Left renal cortex interstitium (tissue), 4 donors: ENCODE results near the gene JARID2. TPM values are rescaled to one million over a fixed set of nuclear protein-coding genes. Genes with fewer than 3 reads are reported as not detected.

Experiments
- DNase-seq, 4 donors: peaks; one replicate each; pipeline ENCODE4 v3.0.0-alpha.2; 2013; ENCODE audit warnings: low read depth in 4 of 4, low spot score in 2 of 4, missing footprints in 1 of 4
- polyA plus RNA-seq, 4 donors: library from polyadenylated mRNA; unstranded; fragments of 120-200 nt; gene quantifications; one replicate each; pipeline ENCODE4 v1.2.1, GENCODE V29; 2013; ENCODE audit not compliant: insufficient read length in 4 of 4

JARID2 gene
- polyA plus RNA-seq, 4 donors: 26.1 to 33.0 (median 28.9) TPM

- no peak for DNase-seq
These were observed 18.0 kb downstream of the JARID2 start for GRCh38 chr6:15263780-15264374.

GRCh38 chr6:15264412-15264811 lies 18.5 kb downstream of the JARID2 start:
- DNase-seq: no peak

GRCh38 chr6:15264902-15265761 lies 19.3 kb downstream of the JARID2 start:
- DNase-seq: no peak

GRCh38 chr6:15265787-15266186 lies 19.9 kb downstream of the JARID2 start:
- no peak for DNase-seq

- DNase-seq: no peak
These were observed 20.6 kb downstream of the JARID2 start for GRCh38 chr6:15266423-15266996.

GRCh38 chr6:15267221-15267620 lies 21.4 kb downstream of the JARID2 start:
- no peak for DNase-seq

- DNase-seq: no peak
These were observed 22.5 kb downstream of the JARID2 start for GRCh38 chr6:15268137-15268908.

GRCh38 chr6:15269011-15269410 lies 23.1 kb downstream of the JARID2 start:
- no peak for DNase-seq

GRCh38 chr6:15269619-15270018 lies 23.8 kb downstream of the JARID2 start:
- DNase-seq: no peak

- DNase-seq: no peak
These were observed 24.5 kb downstream of the JARID2 start for GRCh38 chr6:15270402-15270801.

- no peak for DNase-seq
These were observed 26.7 kb downstream of the JARID2 start for GRCh38 chr6:15272562-15272961.

GRCh38 chr6:15274692-15275387 lies 29.0 kb downstream of the JARID2 start:
- no peak for DNase-seq

- no peak for DNase-seq
These were observed 30.4 kb downstream of the JARID2 start for GRCh38 chr6:15276036-15276985.

- no peak for DNase-seq
These were observed 33.3 kb downstream of the JARID2 start for GRCh38 chr6:15279047-15279661.

- DNase-seq: no peak
These were observed 34.2 kb downstream of the JARID2 start for GRCh38 chr6:15280028-15280427.

- no peak for DNase-seq
These were observed 35.1 kb downstream of the JARID2 start for GRCh38 chr6:15280961-15281360.

GRCh38 chr6:15282334-15282733 lies 36.5 kb downstream of the JARID2 start:
- no peak for DNase-seq

GRCh38 chr6:15283986-15284361 lies 38.1 kb downstream of the JARID2 start:
- no peak for DNase-seq

GRCh38 chr6:15284743-15285142 lies 38.9 kb downstream of the JARID2 start:
- no peak for DNase-seq
